Endothelial cell of umbilical vein (primary cell): ENCODE measurements around the gene POGK. TPM values are rescaled to one million over a fixed set of nuclear protein-coding genes. Genes with fewer than 3 reads are reported as not detected.
A peak's percentile ranks its signal among the peaks of the same experiment; 100 is the strongest.

Experiments used
- BruUV-seq: library from RNA; stranded (reverse); fragments of 400-500 nt; replicated peaks from 2 replicates; lab custom pipeline; 2021; lab: Mats Ljungman, UMichigan
- CTCF ChIA-PET: fragments of 300-600, 350-600 bp; sonication (Branson Sonifier 250); formaldehyde crosslinking; loops from one replicate; lab custom pipeline; 2021; ENCODE audit warnings: antibody characterized with exemption, inconsistent platforms; lab: Charles Lee
- POLR2A ChIA-PET: fragments of 300-600, 350-600 bp; sonication (Branson Sonifier 250); formaldehyde crosslinking; loops from one replicate; lab custom pipeline; 2021; ENCODE audit warnings: antibody characterized with exemption, inconsistent platforms; lab: Charles Lee
- DNase-seq: peaks from one replicate; pipeline ENCODE4 v3.0.0-alpha.2; 2011; ENCODE audit warnings: low read depth, low spot score
- FAIRE-seq: peaks from 2 replicates; lab custom pipeline; 2011; peaks lifted over from hg19 to GRCh38; lab: Jason Lieb, UNC
- H2AFZ ChIP-seq: 2 replicates; pipeline ENCODE4 v1.6.0; 2012; ENCODE audit warnings: low read depth, low read length, control low read depth, inconsistent platforms
- H3K27ac ChIP-seq: 2 replicates; pipeline ENCODE4 v1.5.1; 2011; ENCODE audit warnings: low read depth, mild to moderate bottlenecking, control low read depth, low read length, moderate library complexity; ENCODE audit not compliant: insufficient read depth
- H3K27me3 ChIP-seq, 2 experiments: 2 replicates each; pipeline versions ENCODE4 v1.6.0 to v1.6.1; 2011; ENCODE audit warnings: low read length in 2 of 2, mixed read lengths in 1 of 2; ENCODE audit not compliant: control insufficient read depth in 2 of 2, insufficient read depth in 2 of 2
- H3K36me3 ChIP-seq, 2 experiments: 2 replicates in 1 of 2; 3 replicates in 1 of 2; pipeline ENCODE4 v1.5.1; 2011; ENCODE audit warnings: low read length in 2 of 2, mild to moderate bottlenecking in 1 of 2, moderate library complexity in 1 of 2; ENCODE audit not compliant: control insufficient read depth in 2 of 2, insufficient read depth in 2 of 2; ENCODE audit errors: extremely low read depth in 1 of 2
- H3K4me1 ChIP-seq: 3 replicates; pipeline ENCODE4 v1.5.1; 2011; ENCODE audit warnings: mild to moderate bottlenecking, low read length; ENCODE audit not compliant: control insufficient read depth, insufficient read depth; ENCODE audit errors: extremely low read depth
- H3K4me2 ChIP-seq: 2 replicates; pipeline ENCODE4 v1.6.1; 2011; ENCODE audit warnings: low read length, control low read depth, mixed read lengths; ENCODE audit not compliant: insufficient read depth
- H3K4me3 ChIP-seq, 3 experiments: fragments of 200-600 bp in 1 of 3; sonication (generic), shearing (Covaris generic) in 1 of 3; replicated peaks in 1 of 3; 2 replicates each; pipeline ENCODE4 v1.5.1; 2011 to 2016; ENCODE audit warnings: control low read depth in 3 of 3, low read length in 3 of 3, mild to moderate bottlenecking in 2 of 3, inconsistent platforms in 1 of 3, low read depth in 1 of 3, moderate library complexity in 1 of 3; ENCODE audit not compliant: insufficient read depth in 1 of 3
- H3K79me2 ChIP-seq: 2 replicates; pipeline ENCODE4 v1.6.0; 2012; ENCODE audit warnings: low read length, inconsistent platforms; ENCODE audit not compliant: control insufficient read depth, insufficient read depth
- H3K9ac ChIP-seq: replicated peaks from 2 replicates; pipeline ENCODE3; 2011; ENCODE audit warnings: low read length, control low read depth; ENCODE audit not compliant: insufficient read depth; ENCODE audit errors: extremely low read depth
- H3K9me1 ChIP-seq: replicated peaks from 3 replicates; pipeline ENCODE4 v1.6.0; 2011; ENCODE audit warnings: mild to moderate bottlenecking, low read length; ENCODE audit not compliant: control insufficient read depth, insufficient read depth; ENCODE audit errors: extremely low read depth
- H3K9me3 ChIP-seq: replicated peaks from 2 replicates; pipeline ENCODE4 v1.5.1; 2012; ENCODE audit warnings: low read length, inconsistent platforms; ENCODE audit not compliant: control insufficient read depth, insufficient read depth
- H4K20me1 ChIP-seq: replicated peaks from 2 replicates; pipeline ENCODE3; 2011; ENCODE audit warnings: mild to moderate bottlenecking, low read length; ENCODE audit not compliant: control insufficient read depth, insufficient read depth; ENCODE audit errors: extremely low read depth
- CTCF ChIP-seq, 2 donors: IDR thresholded peaks; 1 replicate in 1 of 2; 2 replicates in 1 of 2; pipeline ENCODE4 v1.5.1; 2011; ENCODE audit warnings: low read length in 2 of 2, mild to moderate bottlenecking in 2 of 2, moderate library complexity in 2 of 2, control low read depth in 1 of 2, inconsistent platforms in 1 of 2, low read depth in 1 of 2; ENCODE audit not compliant: insufficient read depth in 1 of 2; ENCODE audit errors: extremely low read depth in 1 of 2
- EZH2 ChIP-seq: IDR thresholded peaks from 2 replicates; pipeline ENCODE4 v1.6.1; 2012; ENCODE audit warnings: borderline replicate concordance, low read depth, mild to moderate bottlenecking, moderate library complexity, low read length, inconsistent platforms; ENCODE audit not compliant: severe bottlenecking
- FOS ChIP-seq: IDR thresholded peaks from 2 replicates; pipeline ENCODE4 v1.6.1; 2011; ENCODE audit warnings: mild to moderate bottlenecking, low read length, moderate library complexity, borderline replicate concordance; ENCODE audit not compliant: insufficient read depth
- GATA2 ChIP-seq: IDR thresholded peaks from 2 replicates; pipeline ENCODE4 v1.7.0; 2011; ENCODE audit warnings: low read depth, mild to moderate bottlenecking, moderate library complexity, mixed read lengths, low read length; ENCODE audit not compliant: insufficient read length, insufficient read depth
- JUN ChIP-seq: IDR thresholded peaks from 2 replicates; pipeline ENCODE4 v1.6.1; 2011; ENCODE audit warnings: borderline replicate concordance, low read depth; ENCODE audit not compliant: insufficient read length, insufficient read depth
- MAX ChIP-seq: IDR thresholded peaks from 2 replicates; pipeline ENCODE4 v1.6.1; 2011; ENCODE audit not compliant: insufficient read depth, insufficient read length
- MYC ChIP-seq: IDR thresholded peaks from one replicate; pipeline ENCODE4 v1.6.1; 2011; ENCODE audit warnings: mild to moderate bottlenecking, low read depth, low read length
- POLR2A ChIP-seq: IDR thresholded peaks from 2 replicates; pipeline ENCODE4 v1.6.1; 2012; ENCODE audit warnings: low read depth, mild to moderate bottlenecking, control low read depth, low read length
- POLR2AphosphoS5 ChIP-seq: IDR thresholded peaks from 2 replicates; pipeline ENCODE4 v1.6.1; 2012; ENCODE audit warnings: low read depth, mild to moderate bottlenecking, control low read depth, low read length, moderate library complexity; ENCODE audit not compliant: insufficient read depth
- dilution Hi-C: fragments of 300-500 bp; cut with MboI; formaldehyde crosslinking; loops from one replicate; pipeline ENCODE4 v1.15.0; 2019; ENCODE audit warnings: low sequenced_read_pairs; ENCODE audit not compliant: extremely low pct_ligation_motif_present
- intact Hi-C: fragments of 100-400 bp; cut with micrococcal nuclease; formaldehyde crosslinking; loops from one replicate; pipeline ENCODE4 v1.10.0; 2022
- polyA plus RNA-seq, 4 experiments: library from polyadenylated mRNA; depleted of rRNA in 3 of 4; stranded (reverse) in 3 of 4; unstranded in 1 of 4; fragments of >200 nt; gene quantifications; 2 replicates each; pipeline versions ENCODE4 v1.2.1 to v1.2.3, GENCODE V29; 2011 to 2012; ENCODE audit warnings: missing spikeins in 1 of 4
- total RNA-seq: library from RNA; stranded (reverse); gene quantifications from 2 replicates; pipeline ENCODE4 v1.2.3, GENCODE V29; 2021

Gene POGK
- total and polyA plus RNA-seq, 2 donors (not counting 3 experiments of a cell fraction or from before 2014, with no cell fraction given): 12.5 to 31.8 TPM

DNA sequence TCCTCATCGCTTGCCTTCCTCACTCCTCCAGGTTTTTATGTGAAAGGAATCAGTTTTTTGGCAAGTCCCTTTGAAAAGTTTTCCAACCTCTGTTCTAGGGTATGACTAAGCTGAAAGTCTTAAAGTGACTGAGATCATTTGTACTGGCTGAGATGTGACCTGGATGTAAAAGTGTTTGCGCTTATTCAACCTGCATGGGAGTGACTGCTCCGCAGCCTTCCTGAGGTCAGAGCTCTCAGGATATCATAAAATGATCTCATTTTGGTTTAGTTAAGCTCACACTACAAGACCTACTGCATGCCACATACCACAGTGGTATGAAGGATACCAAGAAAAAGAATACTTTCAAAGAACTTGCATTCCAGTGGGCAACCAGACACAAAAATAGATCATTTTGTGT is 66.6 kb downstream of the POGK start:
- dilution Hi-C loops: no loop called here
- H3K4me2 ChIP-seq: no peak overlapping the region
- no peaks in the 10 kb centered on the region for H3K9me1 ChIP-seq
- no peak for TF ChIP-seq FOS
- no peak for TF ChIP-seq MYC
- TF ChIP-seq EZH2: no peak
- TF ChIP-seq POLR2AphosphoS5: no peak
- no peak for TF ChIP-seq JUN
- TF ChIP-seq MAX: no peak
- no peak for TF ChIP-seq POLR2A
- TF ChIP-seq GATA2: no peak
- no peak for TF ChIP-seq CTCF (IDR thresholded peaks at IDR 0.05; ENCODE audit: extremely low read depth in 1 of 2, insufficient read depth in 1 of 2, low read depth in 1 of 2, low read length in 2 of 2)
- H3K4me3 ChIP-seq: no peak overlapping the region
- H3K9me3 ChIP-seq: no peaks in the 10 kb centered on the region
- H4K20me1 ChIP-seq: no peaks in the 10 kb centered on the region
- ChIA-PET POLR2A (no interaction called here), CTCF (interaction anchor here (1.0 to 13.5 kb wide), 3 partner anchors 42 to 628 kb away, joined by 3 to 509 read pairs (median 3); no protein-coding TSS in a partner anchor)
- no peak for FAIRE-seq
- no peaks in the 10 kb centered on the region for H3K36me3 ChIP-seq
- DNase-seq: peak; percentile 23
- no peaks in the 10 kb centered on the region for H3K27me3 ChIP-seq
- no peaks in the 10 kb centered on the region for H3K79me2 ChIP-seq
- H3K27ac ChIP-seq: no peak overlapping the region
- no peak overlapping the region for H2AFZ ChIP-seq
- BruUV-seq: no TSS peak
- H3K9ac ChIP-seq: no peak overlapping the region
- intact Hi-C loops: no loop called here
- H3K4me1 ChIP-seq: no peaks in the 10 kb centered on the region

Other genes starting within 250 kb of the POGK start
- gene TADA1, start 36.8 kb downstream of the POGK start, total RNA-seq: 7.0 and 7.5 TPM in 2 replicates
- gene TADA1, start 36.8 kb downstream of the POGK start, polyA plus RNA-seq: 7.0 and 7.9 TPM in 2 replicates
- gene ILDR2, start 136.1 kb downstream of the POGK start, total RNA-seq: not detected in 2 replicates
- not detected in 2 replicates for gene ILDR2, start 136.1 kb downstream of the POGK start, polyA plus RNA-seq
- not detected in 2 replicates for gene MAEL, start 149.8 kb downstream of the POGK start, total RNA-seq
- 0.04 and 0.05 TPM in 2 replicates for gene MAEL, start 149.8 kb downstream of the POGK start, polyA plus RNA-seq